H1 (cell line): ENCODE data around the gene CASQ1. TPM values are rescaled to one million over a fixed set of nuclear protein-coding genes. Genes with fewer than 3 reads are reported as not detected.

Experiments
- CTCF ChIA-PET: fragments of 300-600 bp; sonication (Branson Sonifier 250); formaldehyde crosslinking; loops from one replicate; lab custom pipeline; 2021; ENCODE audit not compliant: partially characterized antibody; lab: Charles Lee
- POLR2A ChIA-PET: fragments of 300-600 bp; sonication (Branson Sonifier 250); formaldehyde crosslinking; loops from one replicate; lab custom pipeline; 2021; ENCODE audit warnings: inconsistent platforms; ENCODE audit not compliant: partially characterized antibody; lab: Charles Lee
- DNase-seq, 2 experiments: peaks; one replicate each; pipeline versions ENCODE4 v3.0.0 to v3.0.0-alpha.2; 2010 to 2022; ENCODE audit warnings: low spot score in 2 of 2, low read depth in 1 of 2, mixed read lengths in 1 of 2
- FAIRE-seq: peaks from 2 replicates; lab custom pipeline; 2011; peaks lifted over from hg19 to GRCh38; lab: Jason Lieb, UNC
- H2AFZ ChIP-seq: 2 replicates; pipeline ENCODE4 v1.8.1; 2012; ENCODE audit warnings: low read length, inconsistent platforms
- H2AK5ac ChIP-seq: 2 replicates; pipeline ENCODE4 v1.6.1; 2013; ENCODE audit warnings: low read depth, low read length
- H2BK120ac ChIP-seq: replicated peaks from 2 replicates; pipeline ENCODE3; 2013; ENCODE audit warnings: low read depth, low read length, inconsistent platforms
- H2BK12ac ChIP-seq: 2 replicates; pipeline ENCODE4 v1.6.1; 2013; ENCODE audit warnings: low read depth, low read length
- H2BK15ac ChIP-seq: 2 replicates; pipeline ENCODE4 v1.6.1; 2013; ENCODE audit warnings: low read length
- H2BK20ac ChIP-seq: 2 replicates; pipeline ENCODE4 v1.6.1; 2013; ENCODE audit warnings: low read length
- H2BK5ac ChIP-seq: 2 replicates; pipeline ENCODE4 v1.6.1; 2013; ENCODE audit warnings: low read depth, low read length
- H3K14ac ChIP-seq: 2 replicates; pipeline ENCODE4 v1.6.1; 2013; ENCODE audit warnings: inconsistent platforms; ENCODE audit not compliant: insufficient read length
- H3K18ac ChIP-seq: 2 replicates; pipeline ENCODE4 v1.6.1; 2013; ENCODE audit warnings: low read length; ENCODE audit errors: extremely low read depth
- H3K23ac ChIP-seq: 2 replicates; pipeline ENCODE4 v1.6.1; 2013; ENCODE audit warnings: inconsistent platforms; ENCODE audit not compliant: insufficient read length
- H3K23me2 ChIP-seq: 2 replicates; pipeline ENCODE4 v1.6.1; 2013; ENCODE audit warnings: low read depth, low read length
- H3K27ac ChIP-seq: 2 replicates; pipeline ENCODE4 v1.6.1; 2011; ENCODE audit warnings: low read depth, low read length, inconsistent platforms
- H3K27me3 ChIP-seq, 4 experiments: replicated peaks in 1 of 4; 1 replicate in 1 of 4; 2 replicates in 3 of 4; pipeline versions ENCODE4 v1.6.1 to v1.8.1; 2011 to 2013; ENCODE audit warnings: low read length in 3 of 4, mild to moderate bottlenecking in 3 of 4, inconsistent platforms in 2 of 4, mixed read lengths in 2 of 4, moderate library complexity in 1 of 4; ENCODE audit not compliant: control insufficient read depth in 3 of 4, insufficient read depth in 3 of 4; ENCODE audit errors: extremely low read depth in 1 of 4
- H3K36me3 ChIP-seq, 4 experiments: 2 replicates each; pipeline versions ENCODE4 v1.6.1 to v1.8.1; 2011 to 2013; ENCODE audit warnings: mild to moderate bottlenecking in 4 of 4, low read length in 3 of 4, moderate library complexity in 2 of 4, control low read depth in 1 of 4, inconsistent platforms in 1 of 4; ENCODE audit not compliant: insufficient read depth in 4 of 4, control insufficient read depth in 2 of 4
- H3K4ac ChIP-seq: replicated peaks from 2 replicates; pipeline ENCODE3; 2013; ENCODE audit warnings: low read length, low read depth, mixed read lengths, inconsistent platforms; ENCODE audit not compliant: insufficient read length
- H3K4me1 ChIP-seq, 4 experiments: replicated peaks in 1 of 4; 1 replicate in 1 of 4; 2 replicates in 3 of 4; pipeline versions ENCODE4 v1.6.1 to v1.8.1; 2011 to 2013; ENCODE audit warnings: low read length in 3 of 4, inconsistent platforms in 2 of 4, mixed read lengths in 1 of 4; ENCODE audit not compliant: insufficient read depth in 4 of 4, control insufficient read depth in 3 of 4
- H3K4me2 ChIP-seq, 2 experiments: 2 replicates each; pipeline versions ENCODE4 v1.6.1 to v1.8.1; 2011 to 2013; ENCODE audit warnings: low read depth in 2 of 2, low read length in 2 of 2, control low read depth in 1 of 2, inconsistent platforms in 1 of 2, mild to moderate bottlenecking in 1 of 2; ENCODE audit not compliant: insufficient read depth in 1 of 2
- H3K4me3 ChIP-seq, 4 experiments: fragments of 200-600, 300-600 bp in 1 of 4; sonication (generic), shearing (Covaris generic), sonication (Bioruptor Twin) in 1 of 4; 2 replicates each; pipeline versions ENCODE4 v1.5.1 to v1.8.1; 2011 to 2016; ENCODE audit warnings: low read length in 4 of 4, low read depth in 3 of 4, control low read depth in 2 of 4, inconsistent platforms in 2 of 4, mild to moderate bottlenecking in 2 of 4, mixed read lengths in 1 of 4, moderate library complexity in 1 of 4; ENCODE audit not compliant: insufficient read depth in 2 of 4; ENCODE audit errors: extremely low read depth in 1 of 4
- H3K56ac ChIP-seq: replicated peaks from 2 replicates; pipeline ENCODE3; 2013; ENCODE audit warnings: low read depth, mild to moderate bottlenecking, mixed read lengths, low read length, inconsistent platforms; ENCODE audit not compliant: insufficient read length
- H3K79me1 ChIP-seq: 2 replicates; pipeline ENCODE4 v1.6.1; 2013; ENCODE audit warnings: low read depth, low read length, control low read depth
- H3K79me2 ChIP-seq, 2 experiments: 2 replicates each; pipeline versions ENCODE4 v1.6.1 to v1.8.1; 2012 to 2013; ENCODE audit warnings: low read length in 2 of 2, mild to moderate bottlenecking in 2 of 2, inconsistent platforms in 1 of 2; ENCODE audit not compliant: insufficient read depth in 2 of 2, control insufficient read depth in 1 of 2
- H3K9ac ChIP-seq, 4 experiments: replicated peaks in 1 of 4; 1 replicate in 1 of 4; 2 replicates in 3 of 4; pipeline versions ENCODE4 v1.6.1 to v1.8.1; 2011 to 2013; ENCODE audit warnings: low read depth in 3 of 4, low read length in 3 of 4, control low read depth in 2 of 4, mild to moderate bottlenecking in 2 of 4, moderate library complexity in 2 of 4, inconsistent platforms in 1 of 4; ENCODE audit errors: extremely low read depth in 1 of 4
- H3K9me3 ChIP-seq, 2 experiments: 2 replicates each; pipeline versions ENCODE4 v1.6.1 to v1.8.1; 2012 to 2013; ENCODE audit warnings: mild to moderate bottlenecking in 2 of 2, moderate library complexity in 2 of 2, control low read depth in 1 of 2, inconsistent platforms in 1 of 2, low read depth in 1 of 2, low read length in 1 of 2, mixed read lengths in 1 of 2; ENCODE audit not compliant: insufficient read depth in 2 of 2
- H4K20me1 ChIP-seq, 2 experiments: replicated peaks in 1 of 2; 2 replicates each; pipeline versions ENCODE3 to v1.8.1; 2011 to 2013; ENCODE audit warnings: inconsistent platforms in 2 of 2, low read length in 2 of 2, mild to moderate bottlenecking in 1 of 2; ENCODE audit not compliant: insufficient read depth in 2 of 2, control insufficient read depth in 1 of 2
- H4K5ac ChIP-seq: 2 replicates; pipeline ENCODE4 v1.6.1; 2013; ENCODE audit warnings: low read length, low read depth, mixed read lengths, inconsistent platforms; ENCODE audit not compliant: insufficient read length
- H4K8ac ChIP-seq: 2 replicates; pipeline ENCODE4 v1.8.0; 2013; ENCODE audit warnings: mild to moderate bottlenecking, moderate library complexity, low read length, inconsistent platforms; ENCODE audit not compliant: insufficient read depth; ENCODE audit errors: extremely low read depth
- H4K91ac ChIP-seq: replicated peaks from 2 replicates; pipeline ENCODE3; 2013; ENCODE audit warnings: low read length, mixed read lengths, inconsistent platforms; ENCODE audit not compliant: insufficient read length
- ATF2 ChIP-seq: IDR thresholded peaks from 2 replicates; pipeline ENCODE4 v1.6.1; 2012; ENCODE audit warnings: low read length, inconsistent platforms
- CHD1 ChIP-seq: IDR thresholded peaks from 2 replicates; pipeline ENCODE4 v1.6.1; 2012; ENCODE audit warnings: low read depth, low read length, improper control_type of control experiment
- GTF2F1 ChIP-seq: IDR thresholded peaks from 2 replicates; pipeline ENCODE4 v1.6.1; 2012; ENCODE audit warnings: low read depth, low read length, improper control_type of control experiment, borderline replicate concordance
- MAX ChIP-seq: IDR thresholded peaks from 2 replicates; pipeline ENCODE4 v1.6.1; 2012; ENCODE audit warnings: inconsistent platforms
- PHF8 ChIP-seq: fragments of 200-600 bp; sonication (generic); conservative IDR thresholded peaks from 2 replicates; pipeline ENCODE4 v1.7.1; 2012; ENCODE audit warnings: low read depth, mild to moderate bottlenecking, inconsistent platforms, low read length, moderate library complexity
- SRF ChIP-seq: IDR thresholded peaks from 2 replicates; pipeline ENCODE4 v1.6.1; 2011; ENCODE audit warnings: mild to moderate bottlenecking, low read depth, low read length, moderate library complexity
- TBP ChIP-seq: IDR thresholded peaks from 2 replicates; pipeline ENCODE4 v1.6.1; 2011; ENCODE audit warnings: low read depth, low read length, improper control_type of control experiment
- TEAD4 ChIP-seq: IDR thresholded peaks from 2 replicates; pipeline ENCODE4 v1.6.1; 2012; ENCODE audit warnings: low read depth, low read length, inconsistent platforms, mixed read lengths
- polyA plus RNA-seq, 7 experiments: library from polyadenylated mRNA; depleted of rRNA in 3 of 7; stranded (reverse) in 5 of 7; unstranded in 2 of 7; fragments of >200 nt in 5 of 7; fragments of 200-250 nt in 2 of 7; gene quantifications; 1 replicate in 5 of 7; 2 replicates in 1 of 7; 4 replicates in 1 of 7; pipeline versions ENCODE4 v1.2.1 to v1.2.3, GENCODE V29; 2011 to 2013; ENCODE audit warnings: missing spikeins in 2 of 7, mixed read lengths in 2 of 7
- total RNA-seq: library from RNA; stranded (reverse); fragmentation: NEBNext Ultra II Directional; extraction: Animal tissue kit (Norgen Biotek cat#: 25700); gene quantifications from 2 replicates; pipeline ENCODE4 v1.2.1, GENCODE V29; 2021
- TF ChIP-seq, protein P1 (sequence below): IDR thresholded peaks from 2 replicates; pipeline ENCODE4 v1.6.1; 2011; ENCODE audit warnings: low read depth, mild to moderate bottlenecking, low read length; ENCODE audit not compliant: insufficient read depth

Gene CASQ1
- total and polyA plus RNA-seq, 2 of the 8 experiments (the other 6 are each of a cell fraction or from before 2014, with no cell fraction given), result 0.80 to 1.3 TPM

DNA sequence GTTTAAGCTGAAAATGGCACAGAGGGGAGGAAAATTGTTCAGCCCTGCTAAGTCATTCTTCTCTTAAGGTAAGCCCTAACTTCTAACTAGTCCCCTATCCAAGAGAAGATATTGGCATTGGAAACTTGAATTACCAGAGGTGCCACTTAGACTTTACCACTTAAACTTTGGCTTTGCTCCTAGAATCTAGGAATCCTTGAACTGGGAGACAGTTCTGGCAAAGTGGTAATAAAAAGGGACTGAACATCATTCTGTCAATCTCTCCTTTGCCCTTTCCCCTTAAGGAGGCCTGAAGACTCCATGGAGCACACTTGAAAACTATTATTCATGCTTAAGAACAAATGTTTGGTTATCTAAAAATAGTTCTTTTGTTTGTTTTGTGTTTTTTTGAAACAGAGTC lies 30.5 kb upstream of the CASQ1 start:
- no peak overlapping the region for H2BK15ac ChIP-seq
- DNase-seq (no peak), FAIRE-seq (no peak)
- H2BK120ac ChIP-seq, result no peak overlapping the region
- H3K4me2 ChIP-seq, result no peak overlapping the region
- H4K8ac ChIP-seq, result no peak overlapping the region
- no peak overlapping the region for H2BK5ac ChIP-seq
- no peaks in the 10 kb centered on the region for H4K20me1 ChIP-seq
- no peak overlapping the region for H4K91ac ChIP-seq
- H3K23me2 ChIP-seq, result no peaks in the 10 kb centered on the region
- H3K4ac ChIP-seq, result no peak overlapping the region
- no peak overlapping the region for H3K9ac ChIP-seq
- H3K27me3 ChIP-seq, result no peaks in the 10 kb centered on the region; a peak in 1 of 7 replicates
- H3K9me3 ChIP-seq, result no peaks in the 10 kb centered on the region
- H3K23ac ChIP-seq, result no peak overlapping the region
- POLR2A ChIA-PET, result interaction anchor here (1.5 kb wide), 1 partner anchor 9 kb away, joined by 6 read pairs; no protein-coding TSS in a partner anchor
- no peak overlapping the region for H2BK12ac ChIP-seq
- no peaks in the 10 kb centered on the region for H3K79me2 ChIP-seq
- no peak overlapping the region for H2AFZ ChIP-seq
- H3K27ac ChIP-seq, result no peak overlapping the region
- no peak overlapping the region for H3K56ac ChIP-seq
- no peaks in the 10 kb centered on the region for H3K36me3 ChIP-seq
- no peak overlapping the region for H4K5ac ChIP-seq
- H2BK20ac ChIP-seq, result no peak overlapping the region
- no peak overlapping the region for H3K4me3 ChIP-seq
- H2AK5ac ChIP-seq, result no peak overlapping the region
- CTCF ChIA-PET, result interaction anchor here (1.2 to 18.4 kb wide), 12 partner anchors 9 to 92 kb away, joined by 3 to 257 read pairs (median 22); partner anchors contain the start of genes ATP1A4, CASQ1 and PEA15
- H3K79me1 ChIP-seq, result no peaks in the 10 kb centered on the region
- H3K14ac ChIP-seq, result no peak overlapping the region
- no peak overlapping the region for H3K18ac ChIP-seq
- H3K4me1 ChIP-seq, result peaks cover 0 to 2% (median 0%) of the 10 kb centered on the region in 4 experiments; a peak in 2 of 7 replicates
- TF ChIP-seq TBP (no peak), PHF8 (no peak), MAX (no peak), GTF2F1 (no peak), TEAD4 (no peak), ATF2 (no peak), SRF (no peak), CHD1 (no peak)
- TF ChIP-seq, protein P1, sequence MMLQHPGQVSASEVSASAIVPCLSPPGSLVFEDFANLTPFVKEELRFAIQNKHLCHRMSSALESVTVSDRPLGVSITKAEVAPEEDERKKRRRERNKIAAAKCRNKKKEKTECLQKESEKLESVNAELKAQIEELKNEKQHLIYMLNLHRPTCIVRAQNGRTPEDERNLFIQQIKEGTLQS, result no peak
